Right lobe of liver (tissue), 4 donors: ENCODE measurements around the gene FRMD4A.

Experiments
- POLR2A ChIP-seq: fragments of 450-650 bp; IDR thresholded peaks from one replicate; pipeline ENCODE4 v1.6.1; 2017; ENCODE audit warnings: antibody characterized with exemption, mild to moderate bottlenecking
- TF ChIP-seq, protein P1 (sequence below), 4 donors: fragments of 200-600 bp in 3 of 4; fragments of 450-650 bp in 1 of 4; IDR thresholded peaks; one replicate each; pipeline versions ENCODE4 v1.5.1 to v1.8.0; 2016 to 2022; ENCODE audit warnings: antibody characterized with exemption in 4 of 4, mild to moderate bottlenecking in 2 of 4
- donor health status: DM: no; HTN: no; CAD: no.
- donor health status: DM: no; HTN: no; CAD: no.
- donor health status: DM: no; HTN: yes; CAD: no.

DNA sequence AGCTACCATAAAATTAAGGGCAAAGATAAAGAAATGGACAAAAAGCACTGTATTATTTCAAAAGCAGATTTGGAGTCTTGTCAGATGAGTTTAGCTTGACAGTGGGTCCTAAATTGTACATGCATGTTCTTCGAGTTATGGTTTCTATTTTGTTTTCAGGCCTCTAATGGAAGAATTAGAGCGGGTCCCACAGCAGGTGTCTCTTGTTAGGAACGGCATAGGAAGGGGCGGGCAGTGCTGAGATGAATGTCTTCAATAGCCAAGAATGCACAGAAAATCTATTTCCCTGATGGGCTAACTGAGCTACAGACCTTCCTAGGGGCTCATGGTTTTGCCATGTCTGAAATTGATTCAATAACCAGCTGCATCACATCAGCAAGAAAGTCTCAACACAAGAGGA lies 304.4 kb downstream of the FRMD4A start:
- TF ChIP-seq POLR2A = no peak
- TF ChIP-seq, protein P1, sequence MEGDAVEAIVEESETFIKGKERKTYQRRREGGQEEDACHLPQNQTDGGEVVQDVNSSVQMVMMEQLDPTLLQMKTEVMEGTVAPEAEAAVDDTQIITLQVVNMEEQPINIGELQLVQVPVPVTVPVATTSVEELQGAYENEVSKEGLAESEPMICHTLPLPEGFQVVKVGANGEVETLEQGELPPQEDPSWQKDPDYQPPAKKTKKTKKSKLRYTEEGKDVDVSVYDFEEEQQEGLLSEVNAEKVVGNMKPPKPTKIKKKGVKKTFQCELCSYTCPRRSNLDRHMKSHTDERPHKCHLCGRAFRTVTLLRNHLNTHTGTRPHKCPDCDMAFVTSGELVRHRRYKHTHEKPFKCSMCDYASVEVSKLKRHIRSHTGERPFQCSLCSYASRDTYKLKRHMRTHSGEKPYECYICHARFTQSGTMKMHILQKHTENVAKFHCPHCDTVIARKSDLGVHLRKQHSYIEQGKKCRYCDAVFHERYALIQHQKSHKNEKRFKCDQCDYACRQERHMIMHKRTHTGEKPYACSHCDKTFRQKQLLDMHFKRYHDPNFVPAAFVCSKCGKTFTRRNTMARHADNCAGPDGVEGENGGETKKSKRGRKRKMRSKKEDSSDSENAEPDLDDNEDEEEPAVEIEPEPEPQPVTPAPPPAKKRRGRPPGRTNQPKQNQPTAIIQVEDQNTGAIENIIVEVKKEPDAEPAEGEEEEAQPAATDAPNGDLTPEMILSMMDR (IDR thresholded peaks at IDR 0.05) = no peak
